Duodenal mucosa (tissue), 2 donors: Measurements from ENCODE around the gene ELMO1.

Experiments
- H3K27ac ChIP-seq: one replicate; pipeline ENCODE4 v1.7.0; 2013; ENCODE audit warnings: low read depth, low read length
- H3K27me3 ChIP-seq, 2 donors: one replicate each; pipeline ENCODE4 v1.7.0; 2013; ENCODE audit warnings: low read length in 2 of 2, control low read depth in 1 of 2; ENCODE audit not compliant: insufficient read depth in 2 of 2, control insufficient read depth in 1 of 2
- H3K36me3 ChIP-seq, 2 donors: one replicate each; pipeline ENCODE4 v1.7.0; 2013; ENCODE audit warnings: low read length in 2 of 2, control low read depth in 1 of 2; ENCODE audit not compliant: insufficient read depth in 2 of 2, control insufficient read depth in 1 of 2
- H3K4me1 ChIP-seq, 2 donors: one replicate each; pipeline ENCODE4 v1.7.0; 2013; ENCODE audit warnings: low read length in 2 of 2, control low read depth in 1 of 2; ENCODE audit not compliant: insufficient read depth in 2 of 2, control insufficient read depth in 1 of 2
- H3K4me3 ChIP-seq, 2 donors: one replicate each; pipeline ENCODE4 v1.7.0; 2013; ENCODE audit warnings: low read length in 2 of 2, low read depth in 1 of 2
- H3K9ac ChIP-seq, 2 donors: one replicate each; pipeline ENCODE4 v1.7.0; 2013; ENCODE audit warnings: low read length in 2 of 2, low read depth in 1 of 2
- H3K9me3 ChIP-seq, 2 donors: one replicate each; pipeline ENCODE4 v1.7.0; 2013; ENCODE audit warnings: low read length in 2 of 2, control low read depth in 1 of 2; ENCODE audit not compliant: control insufficient read depth in 1 of 2

ELMO1 gene

GRCh38 chr7:36823353-36823752, 625.3 kb downstream of the ELMO1 start:
- Histone ChIP-seq H3K27me3 (no peaks in the 10 kb centered on the region), H3K4me1 (no peaks in the 10 kb centered on the region), H3K36me3 (no peaks in the 10 kb centered on the region), H3K27ac (no peak overlapping the region), H3K9me3 (no peaks in the 10 kb centered on the region), H3K4me3 (no peak overlapping the region), H3K9ac (no peak overlapping the region)

- H3K27me3 ChIP-seq, result no peaks in the 10 kb centered on the region
- H3K4me3 ChIP-seq, result no peak overlapping the region
- no peaks in the 10 kb centered on the region for H3K36me3 ChIP-seq
These were observed 627.0 kb downstream of the ELMO1 start for GRCh38 chr7:36821617-36822016.

GRCh38 chr7:36820527-36821170, 628.0 kb downstream of the ELMO1 start:
- Histone ChIP-seq H3K36me3 (no peaks in the 10 kb centered on the region), H3K9ac (no peak overlapping the region), H3K27me3 (no peaks in the 10 kb centered on the region), H3K27ac (no peak overlapping the region), H3K4me1 (no peaks in the 10 kb centered on the region), H3K4me3 (no peak overlapping the region), H3K9me3 (no peaks in the 10 kb centered on the region)

More at GRCh38 chr7:36821617-36822016, 627.0 kb downstream of the ELMO1 start:
- no peaks in the 10 kb centered on the region for H3K4me1 ChIP-seq
- H3K27ac ChIP-seq, result no peak overlapping the region
- H3K9me3 ChIP-seq, result no peaks in the 10 kb centered on the region
- no peak overlapping the region for H3K9ac ChIP-seq

GRCh38 chr7:36819639-36820038, 629.0 kb downstream of the ELMO1 start:
- no peak overlapping the region for H3K27ac ChIP-seq
- H3K9me3 ChIP-seq, result no peaks in the 10 kb centered on the region
- no peak overlapping the region for H3K4me3 ChIP-seq
- no peaks in the 10 kb centered on the region for H3K4me1 ChIP-seq
- H3K9ac ChIP-seq, result no peak overlapping the region
- H3K36me3 ChIP-seq, result no peaks in the 10 kb centered on the region
- H3K27me3 ChIP-seq, result no peaks in the 10 kb centered on the region

GRCh38 chr7:36814311-36814710, 634.4 kb downstream of the ELMO1 start:
- Histone ChIP-seq H3K9ac (no peak overlapping the region), H3K4me3 (no peak overlapping the region), H3K36me3 (no peaks in the 10 kb centered on the region), H3K27me3 (no peaks in the 10 kb centered on the region), H3K4me1 (no peaks in the 10 kb centered on the region), H3K27ac (no peak overlapping the region), H3K9me3 (no peaks in the 10 kb centered on the region)

- Histone ChIP-seq H3K4me1 (no peaks in the 10 kb centered on the region), H3K9ac (no peak overlapping the region), H3K36me3 (no peaks in the 10 kb centered on the region), H3K9me3 (no peaks in the 10 kb centered on the region), H3K27ac (no peak overlapping the region), H3K4me3 (no peak overlapping the region), H3K27me3 (no peaks in the 10 kb centered on the region)
These were observed 636.9 kb downstream of the ELMO1 start for GRCh38 chr7:36811807-36812206.

- Histone ChIP-seq H3K36me3 (no peaks in the 10 kb centered on the region), H3K4me3 (no peak overlapping the region), H3K27me3 (no peaks in the 10 kb centered on the region), H3K4me1 (no peaks in the 10 kb centered on the region), H3K27ac (no peak overlapping the region), H3K9me3 (no peaks in the 10 kb centered on the region), H3K9ac (no peak overlapping the region)
These were observed 638.2 kb downstream of the ELMO1 start for GRCh38 chr7:36810489-36810888.

GRCh38 chr7:36810032-36810431, 638.6 kb downstream of the ELMO1 start:
- Histone ChIP-seq H3K4me3 (no peak overlapping the region), H3K36me3 (no peaks in the 10 kb centered on the region), H3K9ac (no peak overlapping the region), H3K27ac (no peak overlapping the region), H3K27me3 (no peaks in the 10 kb centered on the region), H3K9me3 (no peaks in the 10 kb centered on the region), H3K4me1 (no peaks in the 10 kb centered on the region)

GRCh38 chr7:36809510-36809909, 639.2 kb downstream of the ELMO1 start:
- H3K27ac ChIP-seq, result no peak overlapping the region

GRCh38 chr7:36809086-36809485, 639.6 kb downstream of the ELMO1 start:
- no peaks in the 10 kb centered on the region for H3K4me1 ChIP-seq
- H3K27me3 ChIP-seq, result no peaks in the 10 kb centered on the region
- no peaks in the 10 kb centered on the region for H3K9me3 ChIP-seq
- H3K36me3 ChIP-seq, result no peaks in the 10 kb centered on the region
- H3K27ac ChIP-seq, result no peak overlapping the region
- H3K4me3 ChIP-seq, result no peak overlapping the region
- H3K9ac ChIP-seq, result no peak overlapping the region

More at GRCh38 chr7:36809510-36809909, 639.2 kb downstream of the ELMO1 start:
- no peaks in the 10 kb centered on the region for H3K4me1 ChIP-seq
- H3K4me3 ChIP-seq, result no peak overlapping the region
- no peaks in the 10 kb centered on the region for H3K27me3 ChIP-seq
- no peak overlapping the region for H3K9ac ChIP-seq
- no peaks in the 10 kb centered on the region for H3K9me3 ChIP-seq
- no peaks in the 10 kb centered on the region for H3K36me3 ChIP-seq

GRCh38 chr7:36806891-36807290, 641.8 kb downstream of the ELMO1 start:
- Histone ChIP-seq H3K27ac (no peak overlapping the region), H3K9me3 (no peaks in the 10 kb centered on the region), H3K4me3 (no peak overlapping the region), H3K9ac (no peak overlapping the region), H3K27me3 (no peaks in the 10 kb centered on the region), H3K36me3 (no peaks in the 10 kb centered on the region), H3K4me1 (no peaks in the 10 kb centered on the region)
